PFSK-1 (cell line): ENCODE data around the gene LDLRAD3.

ENCODE experiments used
- POLR2AphosphoS5 ChIP-seq: IDR thresholded peaks from 2 replicates; pipeline ENCODE4 v1.6.1; 2012; ENCODE audit warnings: low read depth, mild to moderate bottlenecking, control low read depth, low read length, moderate library complexity
- SIN3A ChIP-seq: IDR thresholded peaks from 2 replicates; pipeline ENCODE4 v1.6.1; 2012; ENCODE audit warnings: mild to moderate bottlenecking, low read length, moderate library complexity, borderline replicate concordance; ENCODE audit not compliant: insufficient read depth
- TF ChIP-seq, protein P1 (sequence below), 2 experiments: IDR thresholded peaks; 2 replicates each; pipeline versions ENCODE4 v1.6.1 to v1.8.0; 2011 to 2012; ENCODE audit warnings: low read depth in 2 of 2, low read length in 2 of 2, control low read depth in 1 of 2, inconsistent platforms in 1 of 2, mild to moderate bottlenecking in 1 of 2, moderate library complexity in 1 of 2; ENCODE audit not compliant: insufficient read depth in 1 of 2

GRCh38 chr11:36116161-36116560 is 172.3 kb downstream of the LDLRAD3 start:
- TF ChIP-seq POLR2AphosphoS5 (no peak), SIN3A (no peak)
- TF ChIP-seq, protein P1, sequence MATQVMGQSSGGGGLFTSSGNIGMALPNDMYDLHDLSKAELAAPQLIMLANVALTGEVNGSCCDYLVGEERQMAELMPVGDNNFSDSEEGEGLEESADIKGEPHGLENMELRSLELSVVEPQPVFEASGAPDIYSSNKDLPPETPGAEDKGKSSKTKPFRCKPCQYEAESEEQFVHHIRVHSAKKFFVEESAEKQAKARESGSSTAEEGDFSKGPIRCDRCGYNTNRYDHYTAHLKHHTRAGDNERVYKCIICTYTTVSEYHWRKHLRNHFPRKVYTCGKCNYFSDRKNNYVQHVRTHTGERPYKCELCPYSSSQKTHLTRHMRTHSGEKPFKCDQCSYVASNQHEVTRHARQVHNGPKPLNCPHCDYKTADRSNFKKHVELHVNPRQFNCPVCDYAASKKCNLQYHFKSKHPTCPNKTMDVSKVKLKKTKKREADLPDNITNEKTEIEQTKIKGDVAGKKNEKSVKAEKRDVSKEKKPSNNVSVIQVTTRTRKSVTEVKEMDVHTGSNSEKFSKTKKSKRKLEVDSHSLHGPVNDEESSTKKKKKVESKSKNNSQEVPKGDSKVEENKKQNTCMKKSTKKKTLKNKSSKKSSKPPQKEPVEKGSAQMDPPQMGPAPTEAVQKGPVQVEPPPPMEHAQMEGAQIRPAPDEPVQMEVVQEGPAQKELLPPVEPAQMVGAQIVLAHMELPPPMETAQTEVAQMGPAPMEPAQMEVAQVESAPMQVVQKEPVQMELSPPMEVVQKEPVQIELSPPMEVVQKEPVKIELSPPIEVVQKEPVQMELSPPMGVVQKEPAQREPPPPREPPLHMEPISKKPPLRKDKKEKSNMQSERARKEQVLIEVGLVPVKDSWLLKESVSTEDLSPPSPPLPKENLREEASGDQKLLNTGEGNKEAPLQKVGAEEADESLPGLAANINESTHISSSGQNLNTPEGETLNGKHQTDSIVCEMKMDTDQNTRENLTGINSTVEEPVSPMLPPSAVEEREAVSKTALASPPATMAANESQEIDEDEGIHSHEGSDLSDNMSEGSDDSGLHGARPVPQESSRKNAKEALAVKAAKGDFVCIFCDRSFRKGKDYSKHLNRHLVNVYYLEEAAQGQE (IDR thresholded peaks at IDR 0.05; ENCODE audit: insufficient read depth in 1 of 2, low read depth in 2 of 2, low read length in 2 of 2) = no peak
